Activated T-helper 1 cell treated with anti-CD3 and anti-CD28 coated beads, Interleukin-12 subunit alpha, Interleukin-12 subunit beta, Interleukin-2, Interleukin-4 antibody, amounts not matched to agents 30 ng/mL and 10 ng/mL and 1 ng/mL, durations not matched to agents 14 hours and 24 hours and 36 hours (primary cell): ENCODE data around the gene LYPLAL1. TPM values are rescaled to one million over a fixed set of nuclear protein-coding genes. Genes with fewer than 3 reads are reported as not detected.
"Not testable (repeated sequence)": the region's sequence is repeated elsewhere in the genome, so short reads cannot be mapped to it uniquely, and the experiment has no call there.

Source experiments
- DNase-seq: peaks from one replicate; pipeline ENCODE4 v3.0.0; 2021; ENCODE audit warnings: low spot score
- H3K27ac Mint-ChIP-seq: one replicate; pipeline ENCODE4 v1.8.0; 2021; ENCODE audit warnings: mild to moderate bottlenecking, mixed read lengths
- H3K27me3 Mint-ChIP-seq: one replicate; pipeline ENCODE4 v1.8.0; 2022; ENCODE audit warnings: mild to moderate bottlenecking, moderate library complexity, mixed read lengths; ENCODE audit not compliant: insufficient read depth
- H3K36me3 Mint-ChIP-seq: one replicate; pipeline ENCODE4 v1.8.0; 2021; ENCODE audit warnings: low read depth, mixed read lengths
- H3K4me1 Mint-ChIP-seq: one replicate; pipeline ENCODE4 v1.8.0; 2021; ENCODE audit warnings: low read depth, mixed read lengths
- H3K4me3 Mint-ChIP-seq: one replicate; pipeline ENCODE4 v1.8.0; 2021; ENCODE audit warnings: mild to moderate bottlenecking, moderate library complexity, mixed read lengths
- H3K9me3 Mint-ChIP-seq: one replicate; pipeline ENCODE4 v1.8.0; 2021; ENCODE audit warnings: mixed read lengths
- intact Hi-C: fragments of 100-400 bp; cut with micrococcal nuclease; formaldehyde crosslinking; loops from one replicate; pipeline ENCODE4 v1.15.1; 2024
- total RNA-seq: library from RNA; stranded (reverse); gene quantifications from 2 replicates; pipeline ENCODE4 v1.2.3, GENCODE V29; 2022

The LYPLAL1 gene
- total RNA-seq, 1 donor from 2014 or later: 19.1 TPM

- Mint-ChIP-seq H3K27me3 (no peaks in the 10 kb centered on the region), H3K9me3 (no peaks in the 10 kb centered on the region), H3K4me1 (no peaks in the 10 kb centered on the region), H3K36me3 (no peaks in the 10 kb centered on the region), H3K27ac (no peak overlapping the region), H3K4me3 (no peak overlapping the region)
- DNase-seq: no peak
- intact Hi-C loops: no loop called here
These were observed 62.3 kb downstream of the LYPLAL1 start for GRCh38 chr1:219235903-219236481.

DNA sequence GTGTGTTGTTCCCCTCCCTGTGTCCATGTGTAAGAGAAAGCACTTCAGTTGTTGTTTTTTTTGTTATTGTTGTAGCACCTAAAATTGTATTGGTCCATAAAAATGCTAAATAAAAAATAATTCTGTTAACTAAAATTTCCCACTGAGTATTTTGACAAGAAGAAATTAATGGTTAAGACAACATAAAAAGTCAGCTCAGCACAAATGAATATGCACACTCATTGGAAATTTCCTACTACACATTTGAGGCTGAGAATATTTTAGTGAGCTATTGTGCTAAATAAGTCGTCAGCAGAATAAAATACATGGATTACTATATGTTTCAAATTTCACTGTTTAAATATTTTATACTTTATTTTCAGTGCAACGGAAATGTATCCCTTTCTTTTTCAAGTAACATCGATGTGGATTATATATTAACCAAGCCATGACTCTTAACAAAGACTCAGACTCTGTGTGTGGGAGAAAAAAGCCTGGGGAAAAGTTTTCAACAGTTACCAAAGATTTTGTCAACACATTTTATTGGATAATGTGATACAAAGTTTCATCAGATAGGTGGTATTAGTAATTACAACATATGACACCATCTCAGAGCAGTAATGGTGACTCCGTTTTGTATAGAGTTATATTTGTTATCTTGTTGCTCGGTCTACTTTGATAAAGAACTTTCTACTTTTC is 63.4 kb downstream of the LYPLAL1 start:
- Mint-ChIP-seq H3K9me3 (no peaks in the 10 kb centered on the region), H3K4me3 (no peak overlapping the region), H3K27me3 (no peaks in the 10 kb centered on the region), H3K36me3 (no peaks in the 10 kb centered on the region), H3K4me1 (no peaks in the 10 kb centered on the region), H3K27ac (no peak overlapping the region)
- intact Hi-C loops: no loop called here
- DNase-seq: no peak

- Mint-ChIP-seq H3K4me3 (no peak overlapping the region), H3K27ac (no peak overlapping the region), H3K4me1 (no peaks in the 10 kb centered on the region), H3K9me3 (no peaks in the 10 kb centered on the region), H3K36me3 (no peaks in the 10 kb centered on the region), H3K27me3 (no peaks in the 10 kb centered on the region)
- intact Hi-C loops: no loop called here
- no peak for DNase-seq
These were observed 65.8 kb downstream of the LYPLAL1 start for GRCh38 chr1:219239518-219239917.

GRCh38 chr1:219244864-219245263 is 71.2 kb downstream of the LYPLAL1 start:
- H3K9me3 Mint-ChIP-seq: no peaks in the 10 kb centered on the region
- H3K4me1 Mint-ChIP-seq: no peaks in the 10 kb centered on the region
- no peak overlapping the region for H3K4me3 Mint-ChIP-seq
- H3K36me3 Mint-ChIP-seq: no peaks in the 10 kb centered on the region
- no peak for DNase-seq
- intact Hi-C loops: no loop called here
- H3K27ac Mint-ChIP-seq: no peak overlapping the region
- H3K27me3 Mint-ChIP-seq: no peaks in the 10 kb centered on the region

DNA sequence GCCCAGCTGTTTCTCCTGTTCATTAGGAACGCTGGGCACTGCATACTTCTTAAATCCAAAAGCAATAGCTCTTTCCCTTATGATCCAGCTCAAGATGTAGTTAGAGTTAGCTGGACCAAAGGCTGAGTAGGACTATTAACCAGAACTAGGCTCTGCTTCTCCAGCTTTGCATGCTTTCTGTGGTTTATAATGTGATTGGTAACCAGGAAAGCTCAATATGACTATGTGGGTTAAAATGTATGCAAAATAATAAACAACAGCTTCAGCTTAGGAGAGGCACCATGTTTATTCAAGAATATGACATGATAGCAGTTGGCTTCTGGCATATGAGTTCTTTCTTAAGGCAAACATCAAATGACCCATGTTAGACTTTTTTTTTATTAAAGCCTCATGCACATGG is 73.8 kb downstream of the LYPLAL1 start:
- Mint-ChIP-seq H3K36me3 (no peaks in the 10 kb centered on the region), H3K9me3 (no peaks in the 10 kb centered on the region), H3K27ac (no peak overlapping the region), H3K27me3 (no peaks in the 10 kb centered on the region), H3K4me1 (no peaks in the 10 kb centered on the region), H3K4me3 (no peak overlapping the region)
- no peak for DNase-seq
- intact Hi-C loops: no loop called here

DNA sequence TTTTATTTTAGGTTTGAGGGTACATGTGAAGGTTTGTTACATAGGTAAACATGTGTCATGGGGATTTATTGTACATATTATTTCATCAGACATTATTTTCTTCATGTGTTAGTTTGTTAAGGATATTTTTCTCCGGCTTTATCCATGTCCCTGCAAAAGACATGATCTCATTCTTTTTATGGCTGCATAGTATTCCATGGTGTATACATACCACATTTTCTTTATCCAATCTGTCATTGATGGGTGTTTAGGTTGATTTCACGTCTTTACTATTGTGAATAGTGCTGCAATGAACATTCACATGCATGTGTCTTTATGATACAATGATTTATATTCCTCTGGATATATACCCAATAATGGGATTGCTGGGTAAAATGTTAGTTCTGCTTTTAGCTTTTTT is 76.8 kb downstream of the LYPLAL1 start:
- H3K4me1 Mint-ChIP-seq, H3K9me3 Mint-ChIP-seq, DNase-seq, H3K36me3 Mint-ChIP-seq, intact Hi-C loops, H3K27ac Mint-ChIP-seq, H3K27me3 Mint-ChIP-seq, H3K4me3 Mint-ChIP-seq: not testable (repeated sequence)

DNA sequence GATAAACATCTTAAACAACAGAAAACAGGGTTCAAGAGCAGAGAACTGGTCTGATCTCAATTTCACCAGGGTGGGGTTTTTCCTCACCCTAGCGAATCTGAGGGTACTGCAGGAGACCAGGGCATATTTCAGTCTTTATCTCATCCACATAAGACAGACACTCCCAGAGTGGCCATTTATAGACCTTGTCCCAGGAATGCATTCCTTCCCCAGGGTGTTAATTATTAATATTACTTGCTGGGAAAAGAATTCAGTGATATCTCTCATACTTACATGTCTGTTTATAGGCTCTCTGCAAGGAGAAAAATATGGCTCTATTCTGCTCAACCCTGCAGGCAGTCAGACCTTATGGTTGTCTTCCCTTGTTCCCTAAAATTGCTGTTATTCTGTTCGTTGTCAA is 84.1 kb downstream of the LYPLAL1 start:
- H3K27ac Mint-ChIP-seq: no peak overlapping the region
- no peak overlapping the region for H3K4me3 Mint-ChIP-seq
- no peaks in the 10 kb centered on the region for H3K4me1 Mint-ChIP-seq
- H3K9me3 Mint-ChIP-seq: peaks cover 11% of the 10 kb centered on the region
- H3K27me3 Mint-ChIP-seq: no peaks in the 10 kb centered on the region
- H3K36me3 Mint-ChIP-seq: no peaks in the 10 kb centered on the region
- DNase-seq: no peak
- intact Hi-C loops: no loop called here

GRCh38 chr1:219261454-219261853 is 87.8 kb downstream of the LYPLAL1 start:
- no peak for DNase-seq
- no peaks in the 10 kb centered on the region for H3K36me3 Mint-ChIP-seq
- intact Hi-C loops: no loop called here
- H3K27ac Mint-ChIP-seq: no peak overlapping the region
- H3K4me1 Mint-ChIP-seq: no peaks in the 10 kb centered on the region
- H3K4me3 Mint-ChIP-seq: no peak overlapping the region
- H3K27me3 Mint-ChIP-seq: no peaks in the 10 kb centered on the region
- H3K9me3 Mint-ChIP-seq: peaks cover 11% of the 10 kb centered on the region
